ENCODE data around the gene ATP8A2.
"Not testable (repeated sequence)": the region's sequence is repeated elsewhere in the genome, so short reads cannot be mapped to it uniquely, and the experiment has no call there.

The ATP8A2 gene

GRCh38 chr13:26062853-26063444 lies 691.2 kb downstream of the ATP8A2 start:
- Mint-ChIP-seq H3K27ac (no peak overlapping the region), H3K27me3 (ENCODE audit: low read depth) (no peaks in the 10 kb centered on the region), H3K36me3 (ENCODE audit: low read depth) (no peaks in the 10 kb centered on the region), H3K4me1 (ENCODE audit: low read depth) (peaks cover 18% of the 10 kb centered on the region), H3K9me3 (no peaks in the 10 kb centered on the region), H3K4me3 (no peak overlapping the region)

GRCh38 chr13:26066492-26066891 lies 694.7 kb downstream of the ATP8A2 start:
- not testable (repeated sequence) for H3K27ac Mint-ChIP-seq; H3K27me3 Mint-ChIP-seq (ENCODE audit: low read depth); H3K4me1 Mint-ChIP-seq (ENCODE audit: low read depth); H3K4me3 Mint-ChIP-seq; H3K9me3 Mint-ChIP-seq; H3K36me3 Mint-ChIP-seq (ENCODE audit: low read depth)

GRCh38 chr13:26067601-26068000 lies 695.8 kb downstream of the ATP8A2 start:
- Mint-ChIP-seq H3K4me1 (ENCODE audit: low read depth) (peaks cover 3% of the 10 kb centered on the region), H3K36me3 (ENCODE audit: low read depth) (no peaks in the 10 kb centered on the region), H3K27ac (no peak overlapping the region), H3K4me3 (no peak overlapping the region), H3K9me3 (no peaks in the 10 kb centered on the region), H3K27me3 (ENCODE audit: low read depth) (peaks cover 13% of the 10 kb centered on the region)

GRCh38 chr13:26068372-26068771 lies 696.6 kb downstream of the ATP8A2 start:
- H3K36me3 Mint-ChIP-seq (ENCODE audit: low read depth); H3K4me1 Mint-ChIP-seq (ENCODE audit: low read depth); H3K27ac Mint-ChIP-seq; H3K4me3 Mint-ChIP-seq; H3K9me3 Mint-ChIP-seq: not testable (repeated sequence)
- H3K27me3 Mint-ChIP-seq (ENCODE audit: low read depth): peaks cover 14% of the 10 kb centered on the region

GRCh38 chr13:26069642-26070041 lies 697.9 kb downstream of the ATP8A2 start:
- not testable (repeated sequence) for H3K36me3 Mint-ChIP-seq (ENCODE audit: low read depth); H3K4me1 Mint-ChIP-seq (ENCODE audit: low read depth); H3K27ac Mint-ChIP-seq; H3K9me3 Mint-ChIP-seq; H3K4me3 Mint-ChIP-seq
- H3K27me3 Mint-ChIP-seq (ENCODE audit: low read depth): peaks cover 20% of the 10 kb centered on the region

GRCh38 chr13:26071691-26072090 lies 699.9 kb downstream of the ATP8A2 start:
- Mint-ChIP-seq H3K4me3 (no peak overlapping the region), H3K36me3 (ENCODE audit: low read depth) (no peaks in the 10 kb centered on the region), H3K27me3 (ENCODE audit: low read depth) (peaks cover 30% of the 10 kb centered on the region), H3K27ac (no peak overlapping the region), H3K4me1 (ENCODE audit: low read depth) (peaks cover 2% of the 10 kb centered on the region), H3K9me3 (no peaks in the 10 kb centered on the region)

- not testable (repeated sequence) for H3K4me3 Mint-ChIP-seq; H3K27ac Mint-ChIP-seq; H3K9me3 Mint-ChIP-seq; H3K36me3 Mint-ChIP-seq (ENCODE audit: low read depth); H3K4me1 Mint-ChIP-seq (ENCODE audit: low read depth)
- peaks cover 30% of the 10 kb centered on the region for H3K27me3 Mint-ChIP-seq (ENCODE audit: low read depth)
Measured at GRCh38 chr13:26072335-26072734, 700.6 kb downstream of the ATP8A2 start.

- peaks cover 35% of the 10 kb centered on the region for H3K27me3 Mint-ChIP-seq (ENCODE audit: low read depth)
- H3K9me3 Mint-ChIP-seq: no peaks in the 10 kb centered on the region
- no peaks in the 10 kb centered on the region for H3K36me3 Mint-ChIP-seq (ENCODE audit: low read depth)
- no peak overlapping the region for H3K27ac Mint-ChIP-seq
- H3K4me3 Mint-ChIP-seq: no peak overlapping the region
- peaks cover 2% of the 10 kb centered on the region for H3K4me1 Mint-ChIP-seq (ENCODE audit: low read depth)
Measured at GRCh38 chr13:26074706-26075105, 702.9 kb downstream of the ATP8A2 start.

Measured in T-helper 1 cell treated with Interleukin-12 subunit alpha and Interleukin-12 subunit beta and Interleukin-4 antibody, amounts not matched to agents 30 μg/mL and 1 μg/mL, for 36 hours (primary cell).